CD14-positive monocyte (primary cell): Measurements from ENCODE around the gene BRD2. TPM values are rescaled to one million over a fixed set of nuclear protein-coding genes. Genes with fewer than 3 reads are reported as not detected.

Experiments used
- DNase-seq, 3 donors: peaks; one replicate each; pipeline ENCODE4 v3.0.0-alpha.2; 2011 to 2022
- H2AFZ ChIP-seq: 2 replicates; pipeline ENCODE4 v1.6.0; 2012; ENCODE audit warnings: mild to moderate bottlenecking, low read depth, low read length, inconsistent platforms; ENCODE audit not compliant: insufficient read depth, poor library complexity, severe bottlenecking
- H3K27ac ChIP-seq, 2 donors: 1 replicate in 1 of 2; 2 replicates in 1 of 2; pipeline ENCODE4 v1.5.1; 2012 to 2013; ENCODE audit warnings: low read length in 2 of 2, control low read depth in 1 of 2, inconsistent platforms in 1 of 2, low read depth in 1 of 2, mild to moderate bottlenecking in 1 of 2
- H3K27me3 ChIP-seq, 2 donors: one replicate each; pipeline versions ENCODE4 v1.6.0 to v1.6.1; 2011 to 2013; ENCODE audit warnings: low read length in 2 of 2; ENCODE audit not compliant: control insufficient read depth in 2 of 2, insufficient read depth in 2 of 2
- H3K36me3 ChIP-seq, 2 donors: replicated peaks in 1 of 2; 1 replicate in 1 of 2; 2 replicates in 1 of 2; pipeline versions ENCODE4 v1.5.1 to v1.6.1; 2012 to 2013; ENCODE audit warnings: low read length in 2 of 2, control low read depth in 1 of 2, inconsistent platforms in 1 of 2, mild to moderate bottlenecking in 1 of 2; ENCODE audit not compliant: insufficient read depth in 2 of 2, control insufficient read depth in 1 of 2
- H3K4me1 ChIP-seq, 2 donors: 1 replicate in 1 of 2; 2 replicates in 1 of 2; pipeline versions ENCODE4 v1.5.1 to v1.6.1; 2012 to 2013; ENCODE audit warnings: low read length in 2 of 2, control low read depth in 1 of 2, inconsistent platforms in 1 of 2, mild to moderate bottlenecking in 1 of 2, moderate library complexity in 1 of 2; ENCODE audit not compliant: insufficient read depth in 2 of 2, control insufficient read depth in 1 of 2
- H3K4me2 ChIP-seq: replicated peaks from 2 replicates; pipeline ENCODE3; 2012; ENCODE audit warnings: low read length, moderate library complexity, mild to moderate bottlenecking; ENCODE audit not compliant: poor library complexity, severe bottlenecking; ENCODE audit errors: extremely low read depth
- H3K4me3 ChIP-seq, 3 experiments: fragments of 200-600 bp in 1 of 3; sonication (generic) in 1 of 3; replicated peaks in 1 of 3; 1 replicate in 2 of 3; 2 replicates in 1 of 3; pipeline ENCODE4 v1.5.1; 2011 to 2013; ENCODE audit warnings: low read length in 3 of 3, mild to moderate bottlenecking in 3 of 3, control low read depth in 2 of 3, low read depth in 2 of 3, inconsistent platforms in 1 of 3, moderate library complexity in 1 of 3
- H3K79me2 ChIP-seq: 2 replicates; pipeline ENCODE4 v1.6.0; 2012; ENCODE audit warnings: mild to moderate bottlenecking, control low read depth, inconsistent platforms, low read length, moderate library complexity; ENCODE audit not compliant: insufficient read depth
- H3K9ac ChIP-seq: 2 replicates; pipeline ENCODE4 v1.6.0; 2017; ENCODE audit warnings: low read length, mild to moderate bottlenecking; ENCODE audit not compliant: insufficient read depth, poor library complexity, severe bottlenecking
- H3K9me3 ChIP-seq, 2 donors: replicated peaks in 1 of 2; 1 replicate in 1 of 2; 2 replicates in 1 of 2; pipeline versions ENCODE4 v1.5.1 to v1.6.1; 2012 to 2013; ENCODE audit warnings: low read length in 2 of 2, control low read depth in 1 of 2; ENCODE audit not compliant: control insufficient read depth in 1 of 2, insufficient read depth in 1 of 2
- H4K20me1 ChIP-seq: 2 replicates; pipeline ENCODE4 v1.6.0; 2012; ENCODE audit warnings: mild to moderate bottlenecking, low read length, control low read depth, moderate library complexity; ENCODE audit not compliant: insufficient read depth
- H3K27ac Mint-ChIP-seq, 7 donors: one replicate each; pipeline ENCODE4 v1.8.0; 2020; ENCODE audit warnings: mild to moderate bottlenecking in 7 of 7, mixed read lengths in 7 of 7, moderate library complexity in 6 of 7, inconsistent platforms in 2 of 7
- H3K27me3 Mint-ChIP-seq, 3 donors: one replicate each; pipeline ENCODE4 v1.8.0; 2021 to 2022; ENCODE audit warnings: low read depth in 3 of 3, mild to moderate bottlenecking in 3 of 3, mixed read lengths in 3 of 3, moderate library complexity in 3 of 3, inconsistent platforms in 1 of 3
- H3K36me3 Mint-ChIP-seq, 2 donors: one replicate each; pipeline ENCODE4 v1.8.0; 2020; ENCODE audit warnings: mixed read lengths in 2 of 2, inconsistent platforms in 1 of 2, mild to moderate bottlenecking in 1 of 2
- H3K4me1 Mint-ChIP-seq: one replicate; pipeline ENCODE4 v1.8.0; 2020; ENCODE audit warnings: mild to moderate bottlenecking, mixed read lengths
- H3K4me3 Mint-ChIP-seq, 2 donors: one replicate each; pipeline ENCODE4 v1.8.0; 2020; ENCODE audit warnings: mild to moderate bottlenecking in 2 of 2, mixed read lengths in 2 of 2, moderate library complexity in 1 of 2
- H3K9me3 Mint-ChIP-seq, 7 donors: one replicate each; pipeline ENCODE4 v1.8.0; 2020 to 2022; ENCODE audit warnings: mixed read lengths in 7 of 7, mild to moderate bottlenecking in 6 of 7, moderate library complexity in 6 of 7, inconsistent platforms in 2 of 7
- CTCF ChIP-seq: fragments of 200-600 bp; IDR thresholded peaks from one replicate; pipeline ENCODE4 v1.8.0; 2022; ENCODE audit warnings: antibody characterized with exemption, mild to moderate bottlenecking
- WGBS: methylation state at CpG from one replicate; pipeline ENCODE4 v1.1.5; 2013; ENCODE audit warnings: missing lambda C conversion rate; ENCODE audit not compliant: insufficient coverage; 5-methylcytosine and 5-hydroxymethylcytosine counted together
- intact Hi-C, 2 donors: fragments of 100-400 bp; cut with micrococcal nuclease; formaldehyde crosslinking; loops; one replicate each; pipeline versions ENCODE4 v1.15.0 to v1.15.1; 2023
- polyA plus RNA-seq, 3 donors: library from polyadenylated mRNA; depleted of rRNA in 1 of 3; unstranded in 2 of 3; stranded (reverse) in 1 of 3; fragments of 300-500 nt in 2 of 3; fragments of >200 nt in 1 of 3; fragmentation: Illumina TruSeq in 2 of 3; gene quantifications; 1 replicate in 2 of 3; 2 replicates in 1 of 3; pipeline ENCODE4 v1.2.3, GENCODE V29; 2012 to 2021

Gene BRD2
- polyA plus RNA-seq, 3 donors = 9.6 to 475 (median 21.7) TPM

- Mint-ChIP-seq H3K4me1 (peaks cover 86% of the 10 kb centered on the region), H3K36me3 (peaks cover 17 to 18% of the 10 kb centered on the region in 2 donors), H3K27ac (peak overlapping the region; percentile 98 to 100 (median 99)), H3K27me3 (peaks cover 0 to 2% (median 2%) of the 10 kb centered on the region in 3 donors), H3K4me3 (peak overlapping the region; percentile 86 to 97), H3K9me3 (peaks cover 0 to 1% (median 0%) of the 10 kb centered on the region in 7 donors)
- intact Hi-C loops = no loop called here
- peaks cover 86 to 95% of the 10 kb centered on the region in 2 donors for H3K4me1 ChIP-seq
- H3K36me3 ChIP-seq = peaks cover 2 to 10% of the 10 kb centered on the region in 2 donors
- DNase-seq = peak; percentile 79 to 92 (median 90)
- H4K20me1 ChIP-seq = no peaks in the 10 kb centered on the region
- peak overlapping the region; percentile 51 for H2AFZ ChIP-seq
- H3K27ac ChIP-seq = peak overlapping the region; percentile 89 to 92
- peak overlapping the region; percentile 50 for H3K9ac ChIP-seq
- peak overlapping the region; percentile 46 to 89 (median 78) for H3K4me3 ChIP-seq
- H3K4me2 ChIP-seq = peak overlapping the region; percentile 81
- no peaks in the 10 kb centered on the region for H3K27me3 ChIP-seq
- H3K79me2 ChIP-seq = peaks cover 67% of the 10 kb centered on the region
- no peak for TF ChIP-seq CTCF
- 0% methylated on average over 2 of the region's 4 CpGs for WGBS
- H3K9me3 ChIP-seq = no peaks in the 10 kb centered on the region
These were observed 24.3 kb upstream of the BRD2 start for GRCh38 chr6:32943864-32944649.

GRCh38 chr6:32945108-32945760 lies 23.2 kb upstream of the BRD2 start:
- H4K20me1 ChIP-seq = no peaks in the 10 kb centered on the region
- no peak for TF ChIP-seq CTCF
- 12% methylated on average over 6 of the region's 9 CpGs for WGBS
- H3K4me3 Mint-ChIP-seq = peak overlapping the region; percentile 86 to 97
- H3K4me3 ChIP-seq = peak overlapping the region in 2 of 3 experiments; percentile 78 to 89
- H3K9ac ChIP-seq = peak overlapping the region; percentile 47
- intact Hi-C loops = no loop called here
- H3K9me3 Mint-ChIP-seq = peaks cover 0 to 1% (median 0%) of the 10 kb centered on the region in 7 donors
- no peaks in the 10 kb centered on the region for H3K27me3 ChIP-seq
- DNase-seq = peak; percentile 79 to 92 (median 87)
- H3K4me1 Mint-ChIP-seq = peaks cover 91% of the 10 kb centered on the region
- H3K36me3 Mint-ChIP-seq = peaks cover 29% of the 10 kb centered on the region in 2 donors
- H3K36me3 ChIP-seq = peaks cover 13 to 22% of the 10 kb centered on the region in 2 donors
- peaks cover 88 to 95% of the 10 kb centered on the region in 2 donors for H3K4me1 ChIP-seq
- H3K9me3 ChIP-seq = no peaks in the 10 kb centered on the region
- H3K27ac Mint-ChIP-seq = peak overlapping the region; percentile 98 to 100 (median 99)
- H3K27ac ChIP-seq = peak overlapping the region; percentile 89 to 92
- H3K27me3 Mint-ChIP-seq = peaks cover 0 to 4% (median 2%) of the 10 kb centered on the region in 3 donors
- peak overlapping the region; percentile 18 for H2AFZ ChIP-seq
- peaks cover 67% of the 10 kb centered on the region for H3K79me2 ChIP-seq
- H3K4me2 ChIP-seq = peak overlapping the region; percentile 81
